Glutamatergic neuron (in vitro differentiated cells): ENCODE results near the gene GLIS1. TPM values are rescaled to one million over a fixed set of nuclear protein-coding genes. Genes with fewer than 3 reads are reported as not detected.

ENCODE experiments used
- DNase-seq: peaks from one replicate; pipeline ENCODE4 v3.0.0; 2022
- H3K27ac Mint-ChIP-seq: one replicate; pipeline ENCODE4 v1.8.0; 2020; ENCODE audit warnings: mild to moderate bottlenecking, mixed read lengths, inconsistent platforms; ENCODE audit not compliant: unreplicated experiment
- H3K27me3 Mint-ChIP-seq: one replicate; pipeline ENCODE4 v1.8.0; 2020; ENCODE audit warnings: mild to moderate bottlenecking, moderate library complexity, mixed read lengths, inconsistent platforms; ENCODE audit not compliant: unreplicated experiment
- H3K36me3 Mint-ChIP-seq: one replicate; pipeline ENCODE4 v1.8.0; 2020; ENCODE audit warnings: mild to moderate bottlenecking, mixed read lengths, inconsistent platforms; ENCODE audit not compliant: unreplicated experiment
- H3K4me1 Mint-ChIP-seq: one replicate; pipeline ENCODE4 v1.8.0; 2020; ENCODE audit warnings: mild to moderate bottlenecking, low read depth, mixed read lengths, inconsistent platforms; ENCODE audit not compliant: unreplicated experiment
- H3K4me3 Mint-ChIP-seq: one replicate; pipeline ENCODE4 v1.8.0; 2020; ENCODE audit warnings: mild to moderate bottlenecking, mixed read lengths, inconsistent platforms; ENCODE audit not compliant: unreplicated experiment
- H3K9me3 Mint-ChIP-seq: one replicate; pipeline ENCODE4 v1.8.0; 2020; ENCODE audit warnings: mild to moderate bottlenecking, moderate library complexity, mixed read lengths, inconsistent platforms; ENCODE audit not compliant: unreplicated experiment
- CTCF ChIP-seq: fragments of 200-600 bp; sonication (generic); IDR thresholded peaks from one replicate; pipeline ENCODE4 v1.5.0; 2021; ENCODE audit not compliant: partially characterized antibody, unreplicated experiment
- total RNA-seq: library from RNA; stranded (reverse); fragmentation: NEBNext Ultra II Directional; extraction: Animal tissue kit (Norgen Biotek cat#: 25700); gene quantifications from one replicate; pipeline ENCODE4 v1.2.1, GENCODE V29; 2021; ENCODE audit not compliant: unreplicated experiment

GLIS1 gene
- total RNA-seq, 1 donor from 2014 or later = 0.76 TPM

- TF ChIP-seq CTCF = no peak
- H3K36me3 Mint-ChIP-seq = no peaks in the 10 kb centered on the region
- DNase-seq = no peak
- peaks cover 17% of the 10 kb centered on the region for H3K4me1 Mint-ChIP-seq
- no peak overlapping the region for H3K4me3 Mint-ChIP-seq
- H3K27ac Mint-ChIP-seq = no peak overlapping the region
- H3K9me3 Mint-ChIP-seq = no peaks in the 10 kb centered on the region
- peaks cover 2% of the 10 kb centered on the region for H3K27me3 Mint-ChIP-seq
Observed at GRCh38 chr1:53505401-53505800, 233.6 kb downstream of the GLIS1 start.

- H3K27me3 Mint-ChIP-seq = peaks cover 2% of the 10 kb centered on the region
- H3K9me3 Mint-ChIP-seq = no peaks in the 10 kb centered on the region
- peaks cover 22% of the 10 kb centered on the region for H3K4me1 Mint-ChIP-seq
- H3K36me3 Mint-ChIP-seq = no peaks in the 10 kb centered on the region
- no peak overlapping the region for H3K27ac Mint-ChIP-seq
- H3K4me3 Mint-ChIP-seq = no peak overlapping the region
- no peak for DNase-seq
- no peak for TF ChIP-seq CTCF
Observed at GRCh38 chr1:53504901-53505300, 234.1 kb downstream of the GLIS1 start.

GRCh38 chr1:53503433-53504217 lies 235.3 kb downstream of the GLIS1 start:
- no peak for TF ChIP-seq CTCF
- H3K4me3 Mint-ChIP-seq = no peak overlapping the region
- DNase-seq = no peak
- H3K27me3 Mint-ChIP-seq = peaks cover 8% of the 10 kb centered on the region
- peaks cover 24% of the 10 kb centered on the region for H3K4me1 Mint-ChIP-seq
- H3K36me3 Mint-ChIP-seq = no peaks in the 10 kb centered on the region
- H3K9me3 Mint-ChIP-seq = no peaks in the 10 kb centered on the region
- H3K27ac Mint-ChIP-seq = peak overlapping the region; percentile 1

- no peaks in the 10 kb centered on the region for H3K36me3 Mint-ChIP-seq
- no peak for TF ChIP-seq CTCF
- peaks cover 24% of the 10 kb centered on the region for H3K4me1 Mint-ChIP-seq
- H3K9me3 Mint-ChIP-seq = no peaks in the 10 kb centered on the region
- peaks cover 8% of the 10 kb centered on the region for H3K27me3 Mint-ChIP-seq
- H3K4me3 Mint-ChIP-seq = no peak overlapping the region
- H3K27ac Mint-ChIP-seq = no peak overlapping the region
- peak; percentile 56 for DNase-seq
Observed at GRCh38 chr1:53502641-53503432, 236.1 kb downstream of the GLIS1 start.
